Right cardiac atrium (tissue), 5 donors: ENCODE data around the gene EXOC7. TPM values are rescaled to one million over a fixed set of nuclear protein-coding genes. Genes with fewer than 3 reads are reported as not detected.

ENCODE experiments used
- ATAC-seq, 2 donors: fragments of 200-7000 bp; cut with Tn5 transposase; one replicate each; pipeline versions ENCODE4 v1.8.0 to v1.9.1; 2020; ENCODE audit warnings: moderate library complexity in 2 of 2, mild to moderate bottlenecking in 1 of 2
- DNase-seq, 3 donors: peaks; one replicate each; pipeline ENCODE4 v3.0.0-alpha.2; 2020
- H3K27ac ChIP-seq: one replicate; pipeline ENCODE4 v1.5.1; 2013; ENCODE audit warnings: mild to moderate bottlenecking, low read length, control low read depth, moderate library complexity
- H3K27me3 ChIP-seq: one replicate; pipeline ENCODE4 v1.6.1; 2013; ENCODE audit not compliant: control insufficient read depth, insufficient read depth
- H3K4me1 ChIP-seq: one replicate; pipeline ENCODE4 v1.6.1; 2013; ENCODE audit warnings: low read length; ENCODE audit not compliant: control insufficient read depth, insufficient read depth
- H3K4me3 ChIP-seq: one replicate; pipeline ENCODE4 v1.5.1; 2013; ENCODE audit warnings: low read length, control low read depth
- H3K9me3 ChIP-seq: one replicate; pipeline ENCODE4 v1.6.1; 2013; ENCODE audit warnings: low read length; ENCODE audit not compliant: control insufficient read depth
- WGBS: extraction: QIAGEN DNeasy Blood & Tissue Kit; methylation state at CpG from one replicate; pipeline ENCODE4 v1.1.7; 2013; 5-methylcytosine and 5-hydroxymethylcytosine counted together
- intact Hi-C, 4 donors: fragments of 100-400 bp; cut with DNase I; formaldehyde crosslinking; loops; one replicate each; pipeline versions ENCODE4 v1.11.0 to v1.14.0; 2022 to 2023
- polyA plus RNA-seq: library from polyadenylated mRNA; stranded (reverse); fragments of 200-250 nt; gene quantifications from one replicate; pipeline ENCODE4 v1.2.3, GENCODE V29; 2013
- total RNA-seq, 4 donors: library from RNA; stranded (reverse); fragmentation: NEBNext Ultra II Directional; extraction: Animal tissue kit (Norgen Biotek cat#: 25700); gene quantifications; one replicate each; pipeline ENCODE4 v1.2.1, GENCODE V29; 2021
- donor health status: healthy with polysubstance abuse.
- donor health status: DM: no; HTN: yes; CAD: no.
- donor health status: DM: no; HTN: no; CAD: no.
- donor health status: DM: no; HTN: yes; CAD: no; lungs with severe emphysema.
- donor health status: DM: yes; HTN: yes; CAD: no.

Gene EXOC7
- total and polyA plus RNA-seq, 5 donors, result 40.4 to 93.5 (median 81.9) TPM

- WGBS, result 95% methylated on average over 20 of the region's 20 CpGs
- no peak overlapping the region for H3K27ac ChIP-seq
- DNase-seq (no peak), ATAC-seq (no peak)
- H3K4me3 ChIP-seq, result no peak overlapping the region
- intact Hi-C loops, result no loop called here
- no peaks in the 10 kb centered on the region for H3K9me3 ChIP-seq
- H3K4me1 ChIP-seq, result no peaks in the 10 kb centered on the region
- H3K27me3 ChIP-seq, result no peaks in the 10 kb centered on the region
Observed at GRCh38 chr17:76092526-76093413, 10.8 kb downstream of the EXOC7 start.

GRCh38 chr17:76091526-76092286 lies 11.9 kb downstream of the EXOC7 start:
- no peak for DNase-seq
- intact Hi-C loops, result loop anchor here in 1 of 4 donors (2.0 kb wide), 1 partner anchor 19 kb away; the partner anchor contains the start of gene SRP68
- no peaks in the 10 kb centered on the region for H3K9me3 ChIP-seq
- no peak overlapping the region for H3K27ac ChIP-seq
- peak in 1 of 2 donors; percentile 5 for ATAC-seq
- 73% methylated on average over 23 of the region's 23 CpGs for WGBS
- H3K4me1 ChIP-seq, result no peaks in the 10 kb centered on the region
- H3K4me3 ChIP-seq, result no peak overlapping the region
- no peaks in the 10 kb centered on the region for H3K27me3 ChIP-seq

GRCh38 chr17:76090517-76091129 lies 13.0 kb downstream of the EXOC7 start:
- Histone ChIP-seq H3K27me3 (no peaks in the 10 kb centered on the region), H3K4me3 (no peak overlapping the region), H3K9me3 (no peaks in the 10 kb centered on the region), H3K4me1 (no peaks in the 10 kb centered on the region), H3K27ac (no peak overlapping the region)
- WGBS, result 94% methylated on average over 17 of the region's 17 CpGs
- DNase-seq (no peak), ATAC-seq (no peak)
- intact Hi-C loops, result loop anchor here in 1 of 4 donors (2.0 kb wide), 1 partner anchor 18 kb away; the partner anchor contains the start of gene SRP68

- WGBS, result 93% methylated on average over 32 of the region's 32 CpGs
- H3K27ac ChIP-seq, result no peak overlapping the region
- DNase-seq (no peak), ATAC-seq (no peak)
- H3K4me3 ChIP-seq, result no peak overlapping the region
- H3K4me1 ChIP-seq, result no peaks in the 10 kb centered on the region
- intact Hi-C loops, result loop anchor here in 1 of 4 donors (2.0 kb wide), 1 partner anchor 17 kb away; the partner anchor contains the start of gene SRP68
- H3K9me3 ChIP-seq, result no peaks in the 10 kb centered on the region
- H3K27me3 ChIP-seq, result no peaks in the 10 kb centered on the region
Observed at GRCh38 chr17:76089680-76090516, 13.7 kb downstream of the EXOC7 start.

GRCh38 chr17:76088868-76089576 lies 14.6 kb downstream of the EXOC7 start:
- Histone ChIP-seq H3K27me3 (no peaks in the 10 kb centered on the region), H3K4me1 (no peaks in the 10 kb centered on the region), H3K27ac (no peak overlapping the region), H3K9me3 (no peaks in the 10 kb centered on the region), H3K4me3 (no peak overlapping the region)
- intact Hi-C loops, result no loop called here
- ATAC-seq (no peak), DNase-seq (no peak)
- 95% methylated on average over 25 of the region's 25 CpGs for WGBS

GRCh38 chr17:76088041-76088867 lies 15.3 kb downstream of the EXOC7 start:
- Histone ChIP-seq H3K4me3 (no peak overlapping the region), H3K27ac (no peak overlapping the region), H3K9me3 (no peaks in the 10 kb centered on the region), H3K4me1 (no peaks in the 10 kb centered on the region), H3K27me3 (no peaks in the 10 kb centered on the region)
- DNase-seq (no peak), ATAC-seq (no peak)
- intact Hi-C loops, result no loop called here
- WGBS, result 93% methylated on average over 25 of the region's 25 CpGs

DNA sequence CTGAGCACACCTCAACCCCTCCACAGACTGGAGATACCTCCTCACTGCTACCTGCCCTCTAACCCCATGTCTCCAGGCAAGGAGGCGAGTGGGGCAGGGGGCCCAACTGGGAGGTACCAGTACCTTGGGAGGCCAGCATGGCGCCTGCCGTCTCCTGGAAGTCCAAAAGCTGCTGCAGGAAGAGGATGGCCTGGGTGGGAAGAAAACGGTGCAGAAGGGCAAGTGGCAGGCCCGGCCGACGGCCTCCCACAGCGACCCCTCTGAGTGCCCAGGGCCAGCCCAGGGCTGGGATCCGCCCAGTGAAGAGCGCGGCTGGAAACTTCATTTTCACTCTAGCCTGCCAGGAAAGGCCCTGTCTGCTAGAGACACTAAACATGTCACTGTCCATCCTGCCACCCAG lies 16.1 kb downstream of the EXOC7 start:
- no peak overlapping the region for H3K27ac ChIP-seq
- H3K9me3 ChIP-seq, result no peaks in the 10 kb centered on the region
- H3K27me3 ChIP-seq, result no peaks in the 10 kb centered on the region
- H3K4me1 ChIP-seq, result no peaks in the 10 kb centered on the region
- DNase-seq, result no peak
- intact Hi-C loops, result no loop called here
- 91% methylated on average over 11 of the region's 11 CpGs for WGBS
- ATAC-seq, result no peak
- H3K4me3 ChIP-seq, result no peak overlapping the region

- Histone ChIP-seq H3K4me3 (no peak overlapping the region), H3K27me3 (no peaks in the 10 kb centered on the region), H3K27ac (no peak overlapping the region), H3K9me3 (no peaks in the 10 kb centered on the region), H3K4me1 (no peaks in the 10 kb centered on the region)
- 96% methylated on average over 9 of the region's 9 CpGs for WGBS
- intact Hi-C loops, result no loop called here
- ATAC-seq (no peak), DNase-seq (no peak)
Observed at GRCh38 chr17:76086384-76086783, 17.2 kb downstream of the EXOC7 start.

GRCh38 chr17:76085731-76086366 lies 17.7 kb downstream of the EXOC7 start:
- intact Hi-C loops, result no loop called here
- 87% methylated on average over 13 of the region's 13 CpGs for WGBS
- Histone ChIP-seq H3K4me3 (no peak overlapping the region), H3K4me1 (no peaks in the 10 kb centered on the region), H3K27me3 (no peaks in the 10 kb centered on the region), H3K27ac (no peak overlapping the region), H3K9me3 (no peaks in the 10 kb centered on the region)
- ATAC-seq, result no peak
- no peak for DNase-seq
